H1 (cell line): ENCODE measurements around the gene TMUB1. TPM values are rescaled to one million over a fixed set of nuclear protein-coding genes. Genes with fewer than 3 reads are reported as not detected.

ENCODE experiments used
- ASH2L ChIP-seq: fragments of 200-600, 300-600 bp; sonication (generic); IDR thresholded peaks from one replicate; pipeline ENCODE4 v1.7.1; 2017; ENCODE audit warnings: low read length
- CBX5 ChIP-seq: fragments of 300-800, 300-1000 bp; sonication (generic); IDR thresholded peaks from 2 replicates; pipeline ENCODE4 v1.7.1; 2016; ENCODE audit warnings: antibody characterized with exemption, low read length, low read depth
- E2F6 ChIP-seq: IDR thresholded peaks from 2 replicates; pipeline ENCODE4 v1.6.1; 2012; ENCODE audit warnings: inconsistent platforms
- SIN3A ChIP-seq, 2 experiments: IDR thresholded peaks in 1 of 2; conservative IDR thresholded peaks in 1 of 2; 2 replicates each; pipeline ENCODE4 v1.6.1; 2011 to 2012; ENCODE audit warnings: low read length in 2 of 2, improper control_type of control experiment in 1 of 2, low read depth in 1 of 2, mild to moderate bottlenecking in 1 of 2
- polyA plus RNA-seq, 7 experiments: library from polyadenylated mRNA; depleted of rRNA in 3 of 7; stranded (reverse) in 5 of 7; unstranded in 2 of 7; fragments of >200 nt in 5 of 7; fragments of 200-250 nt in 2 of 7; gene quantifications; 1 replicate in 5 of 7; 2 replicates in 1 of 7; 4 replicates in 1 of 7; pipeline versions ENCODE4 v1.2.1 to v1.2.3, GENCODE V29; 2011 to 2013; ENCODE audit warnings: missing spikeins in 2 of 7, mixed read lengths in 2 of 7
- total RNA-seq: library from RNA; stranded (reverse); fragmentation: NEBNext Ultra II Directional; extraction: Animal tissue kit (Norgen Biotek cat#: 25700); gene quantifications from 2 replicates; pipeline ENCODE4 v1.2.1, GENCODE V29; 2021
- TF ChIP-seq, protein P1 (sequence below): fragments of 300-600 bp; sonication (generic); IDR thresholded peaks from 2 replicates; pipeline ENCODE4 v1.7.1; 2012; ENCODE audit warnings: low read length, moderate library complexity, mild to moderate bottlenecking, inconsistent platforms; ENCODE audit not compliant: insufficient replicate concordance
- TF ChIP-seq, protein P2 (sequence below): IDR thresholded peaks from 2 replicates; pipeline ENCODE4 v1.6.1; 2012; ENCODE audit warnings: inconsistent platforms

TMUB1 gene
- total and polyA plus RNA-seq, 2 of the 8 experiments (the other 6 are each of a cell fraction or from before 2014, with no cell fraction given), result 41.4 to 56.2 TPM

DNA sequence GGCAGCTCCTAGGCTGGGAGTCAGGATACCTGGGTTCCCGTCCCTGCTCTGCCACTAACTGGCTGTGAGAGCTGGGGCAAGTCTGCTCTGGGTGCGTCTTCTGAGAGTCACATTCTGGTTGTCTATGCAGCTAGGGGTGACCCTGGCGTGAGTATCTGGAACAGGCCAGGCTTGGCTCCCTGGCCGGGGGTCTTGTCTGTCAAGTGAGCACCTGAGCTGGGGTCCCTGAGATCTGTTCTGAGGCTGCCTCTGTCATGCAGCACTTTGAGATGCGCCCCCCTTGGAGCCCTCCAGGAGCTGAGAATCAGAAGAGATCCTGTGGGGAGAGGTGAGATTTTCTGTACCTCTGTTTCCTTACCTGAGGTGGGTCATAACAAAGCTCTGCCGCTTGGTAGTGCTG lies 10.5 kb upstream of the TMUB1 start (continued):
- TF ChIP-seq, protein P1, sequence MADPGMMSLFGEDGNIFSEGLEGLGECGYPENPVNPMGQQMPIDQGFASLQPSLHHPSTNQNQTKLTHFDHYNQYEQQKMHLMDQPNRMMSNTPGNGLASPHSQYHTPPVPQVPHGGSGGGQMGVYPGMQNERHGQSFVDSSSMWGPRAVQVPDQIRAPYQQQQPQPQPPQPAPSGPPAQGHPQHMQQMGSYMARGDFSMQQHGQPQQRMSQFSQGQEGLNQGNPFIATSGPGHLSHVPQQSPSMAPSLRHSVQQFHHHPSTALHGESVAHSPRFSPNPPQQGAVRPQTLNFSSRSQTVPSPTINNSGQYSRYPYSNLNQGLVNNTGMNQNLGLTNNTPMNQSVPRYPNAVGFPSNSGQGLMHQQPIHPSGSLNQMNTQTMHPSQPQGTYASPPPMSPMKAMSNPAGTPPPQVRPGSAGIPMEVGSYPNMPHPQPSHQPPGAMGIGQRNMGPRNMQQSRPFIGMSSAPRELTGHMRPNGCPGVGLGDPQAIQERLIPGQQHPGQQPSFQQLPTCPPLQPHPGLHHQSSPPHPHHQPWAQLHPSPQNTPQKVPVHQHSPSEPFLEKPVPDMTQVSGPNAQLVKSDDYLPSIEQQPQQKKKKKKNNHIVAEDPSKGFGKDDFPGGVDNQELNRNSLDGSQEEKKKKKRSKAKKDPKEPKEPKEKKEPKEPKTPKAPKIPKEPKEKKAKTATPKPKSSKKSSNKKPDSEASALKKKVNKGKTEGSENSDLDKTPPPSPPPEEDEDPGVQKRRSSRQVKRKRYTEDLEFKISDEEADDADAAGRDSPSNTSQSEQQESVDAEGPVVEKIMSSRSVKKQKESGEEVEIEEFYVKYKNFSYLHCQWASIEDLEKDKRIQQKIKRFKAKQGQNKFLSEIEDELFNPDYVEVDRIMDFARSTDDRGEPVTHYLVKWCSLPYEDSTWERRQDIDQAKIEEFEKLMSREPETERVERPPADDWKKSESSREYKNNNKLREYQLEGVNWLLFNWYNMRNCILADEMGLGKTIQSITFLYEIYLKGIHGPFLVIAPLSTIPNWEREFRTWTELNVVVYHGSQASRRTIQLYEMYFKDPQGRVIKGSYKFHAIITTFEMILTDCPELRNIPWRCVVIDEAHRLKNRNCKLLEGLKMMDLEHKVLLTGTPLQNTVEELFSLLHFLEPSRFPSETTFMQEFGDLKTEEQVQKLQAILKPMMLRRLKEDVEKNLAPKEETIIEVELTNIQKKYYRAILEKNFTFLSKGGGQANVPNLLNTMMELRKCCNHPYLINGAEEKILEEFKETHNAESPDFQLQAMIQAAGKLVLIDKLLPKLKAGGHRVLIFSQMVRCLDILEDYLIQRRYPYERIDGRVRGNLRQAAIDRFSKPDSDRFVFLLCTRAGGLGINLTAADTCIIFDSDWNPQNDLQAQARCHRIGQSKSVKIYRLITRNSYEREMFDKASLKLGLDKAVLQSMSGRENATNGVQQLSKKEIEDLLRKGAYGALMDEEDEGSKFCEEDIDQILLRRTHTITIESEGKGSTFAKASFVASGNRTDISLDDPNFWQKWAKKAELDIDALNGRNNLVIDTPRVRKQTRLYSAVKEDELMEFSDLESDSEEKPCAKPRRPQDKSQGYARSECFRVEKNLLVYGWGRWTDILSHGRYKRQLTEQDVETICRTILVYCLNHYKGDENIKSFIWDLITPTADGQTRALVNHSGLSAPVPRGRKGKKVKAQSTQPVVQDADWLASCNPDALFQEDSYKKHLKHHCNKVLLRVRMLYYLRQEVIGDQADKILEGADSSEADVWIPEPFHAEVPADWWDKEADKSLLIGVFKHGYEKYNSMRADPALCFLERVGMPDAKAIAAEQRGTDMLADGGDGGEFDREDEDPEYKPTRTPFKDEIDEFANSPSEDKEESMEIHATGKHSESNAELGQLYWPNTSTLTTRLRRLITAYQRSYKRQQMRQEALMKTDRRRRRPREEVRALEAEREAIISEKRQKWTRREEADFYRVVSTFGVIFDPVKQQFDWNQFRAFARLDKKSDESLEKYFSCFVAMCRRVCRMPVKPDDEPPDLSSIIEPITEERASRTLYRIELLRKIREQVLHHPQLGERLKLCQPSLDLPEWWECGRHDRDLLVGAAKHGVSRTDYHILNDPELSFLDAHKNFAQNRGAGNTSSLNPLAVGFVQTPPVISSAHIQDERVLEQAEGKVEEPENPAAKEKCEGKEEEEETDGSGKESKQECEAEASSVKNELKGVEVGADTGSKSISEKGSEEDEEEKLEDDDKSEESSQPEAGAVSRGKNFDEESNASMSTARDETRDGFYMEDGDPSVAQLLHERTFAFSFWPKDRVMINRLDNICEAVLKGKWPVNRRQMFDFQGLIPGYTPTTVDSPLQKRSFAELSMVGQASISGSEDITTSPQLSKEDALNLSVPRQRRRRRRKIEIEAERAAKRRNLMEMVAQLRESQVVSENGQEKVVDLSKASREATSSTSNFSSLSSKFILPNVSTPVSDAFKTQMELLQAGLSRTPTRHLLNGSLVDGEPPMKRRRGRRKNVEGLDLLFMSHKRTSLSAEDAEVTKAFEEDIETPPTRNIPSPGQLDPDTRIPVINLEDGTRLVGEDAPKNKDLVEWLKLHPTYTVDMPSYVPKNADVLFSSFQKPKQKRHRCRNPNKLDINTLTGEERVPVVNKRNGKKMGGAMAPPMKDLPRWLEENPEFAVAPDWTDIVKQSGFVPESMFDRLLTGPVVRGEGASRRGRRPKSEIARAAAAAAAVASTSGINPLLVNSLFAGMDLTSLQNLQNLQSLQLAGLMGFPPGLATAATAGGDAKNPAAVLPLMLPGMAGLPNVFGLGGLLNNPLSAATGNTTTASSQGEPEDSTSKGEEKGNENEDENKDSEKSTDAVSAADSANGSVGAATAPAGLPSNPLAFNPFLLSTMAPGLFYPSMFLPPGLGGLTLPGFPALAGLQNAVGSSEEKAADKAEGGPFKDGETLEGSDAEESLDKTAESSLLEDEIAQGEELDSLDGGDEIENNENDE, result no peak
- TF ChIP-seq CBX5 (no peak), ASH2L (no peak), E2F6 (no peak), SIN3A (conservative IDR thresholded peaks at IDR 0.05 in 1 of 2, IDR thresholded peaks at IDR 0.05 in 1 of 2; ENCODE audit: low read depth in 1 of 2, low read length in 2 of 2) (no peak)
- TF ChIP-seq, protein P2, sequence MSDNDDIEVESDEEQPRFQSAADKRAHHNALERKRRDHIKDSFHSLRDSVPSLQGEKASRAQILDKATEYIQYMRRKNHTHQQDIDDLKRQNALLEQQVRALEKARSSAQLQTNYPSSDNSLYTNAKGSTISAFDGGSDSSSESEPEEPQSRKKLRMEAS, result no peak
